Measurements from ENCODE around the gene MYPOP. TPM values are rescaled to one million over a fixed set of nuclear protein-coding genes. Genes with fewer than 3 reads are reported as not detected.

Gene MYPOP
- total and polyA plus RNA-seq, 9 of the 15 experiments (the other 6 are each of a cell fraction or from before 2014, with no cell fraction given), result 0.32 to 7.6 (median 1.6) TPM

- TF ChIP-seq EP400 (IDR thresholded peaks at IDR 0.05) (peak; percentile 80; the same call in 1 of the 2 replicates), KAT8 (IDR thresholded peaks at IDR 0.05; ENCODE audit: low read depth) (no peak), ZNF146 (CRISPR knock-in tag; IDR thresholded peaks at IDR 0.05; ENCODE audit: unreplicated experiment) (no peak), MBD1 (CRISPR knock-in tag; IDR thresholded peaks at IDR 0.05) (no peak), HLTF (IDR thresholded peaks at IDR 0.05) (0 out of 2 replicates have a peak, but pooled peaks have one; percentile 73), TAF7 (tag; IDR thresholded peaks at IDR 0.05) (0 out of 2 replicates have a peak, but pooled peaks have one; percentile 27), BACH1 (tag; IDR thresholded peaks at IDR 0.05) (no peak), ZEB2 (IDR thresholded peaks at IDR 0.05) (peak; percentile 85), PRPF4 (IDR thresholded peaks at IDR 0.05; ENCODE audit: insufficient read depth, low read depth, low read length, poor library complexity, severe bottlenecking) (no peak), RNF2 (IDR thresholded peaks at IDR 0.05) (peak; percentile 43; the same call in 1 of the 2 replicates), ZNF449 (CRISPR knock-in tag; IDR thresholded peaks at IDR 0.05) (no peak), NONO (IDR thresholded peaks at IDR 0.05; ENCODE audit: low read depth in 2 of 2, low read length in 1 of 2) (no peak), MAZ (CRISPR knock-in tag; conservative IDR thresholded peaks at IDR 0.05 in 1 of 2, IDR thresholded peaks at IDR 0.05 in 1 of 2) (peak; percentile 73 to 74; a peak in 3 of 4 replicates), ZNF280A (IDR thresholded peaks at IDR 0.05; ENCODE audit: low read depth, partially characterized antibody) (no peak), GABPA (tag; conservative IDR thresholded peaks at IDR 0.05; ENCODE audit: low read depth) (peak; percentile 22; the same call in 1 of the 2 replicates), HDAC8 (tag; IDR thresholded peaks at IDR 0.05) (no peak), CEBPB (tag; IDR thresholded peaks at IDR 0.05) (no peak), TRIM25 (IDR thresholded peaks at IDR 0.05; ENCODE audit: borderline replicate concordance) (peak; percentile 84; the same call in 1 of the 2 replicates)
These were observed 25.8 kb downstream of the MYPOP start (continued) for GRCh38 chr19:45876411-45877197.
